Measurements from ENCODE around the gene CDIP1. TPM values are rescaled to one million over a fixed set of nuclear protein-coding genes. Genes with fewer than 3 reads are reported as not detected.

CDIP1 gene
- total RNA-seq = 10 to 100 TPM; 16.2 to 40.2 (median 24.0) TPM

- peak within 1 kb of the TSS; percentile 81 to 100 (median 88) for H3K4me3 ChIP-seq
- DNase-seq (ENCODE audit: low spot score in 2 of 2) = peak; percentile 97 to 98
- H3K4me1 ChIP-seq = peaks cover 0 to 25% (median 8%) of the 10 kb centered on the region in 4 donors
- peak; percentile 89 to 98 for TF ChIP-seq EP300 (IDR thresholded peaks at IDR 0.05)
- peak; percentile 79 to 97 for TF ChIP-seq POLR2A (IDR thresholded peaks at IDR 0.05)
- peak in 3 of 5 experiments; percentile 2 to 68 (median 57) for TF ChIP-seq CTCF (IDR thresholded peaks at IDR 0.05)
- H3K9me3 ChIP-seq = peaks cover 0 to 12% (median 0%) of the 10 kb centered on the region in 4 donors
- H3K27me3 ChIP-seq = no peaks in the 10 kb centered on the region
- WGBS, 2 donors = 11% methylated on average over 20 of the region's 67 CpGs
- peak within 1 kb of the TSS; percentile 84 to 97 (median 92) for H3K27ac ChIP-seq
- H3K36me3 ChIP-seq = peaks cover 0 to 7% (median 0%) of the 10 kb centered on the region in 3 donors
Measured at GRCh38 chr16:4538350-4539235, at the start of gene CDIP1. TSS of gene CDIP1 (minus strand) at chr16:4538773. CDS start at chr16:4514130, 24,643 bp downstream.

- H3K4me3 ChIP-seq = no peak overlapping the region
- H3K4me1 ChIP-seq = peaks cover 0 to 5% (median 0%) of the 10 kb centered on the region in 4 donors
- WGBS, 2 donors = 38 to 41% methylated on average over 7 of the region's 7 CpGs
- TF ChIP-seq POLR2A (IDR thresholded peaks at IDR 0.05) = no peak
- no peak for TF ChIP-seq CTCF (IDR thresholded peaks at IDR 0.05)
- no peak for TF ChIP-seq EP300 (IDR thresholded peaks at IDR 0.05)
- H3K36me3 ChIP-seq = no peaks in the 10 kb centered on the region
- no peak overlapping the region for H3K27ac ChIP-seq
- H3K9me3 ChIP-seq = no peaks in the 10 kb centered on the region
- no peaks in the 10 kb centered on the region for H3K27me3 ChIP-seq
- DNase-seq (ENCODE audit: low spot score in 2 of 2) = no peak
Measured at GRCh38 chr16:4586291-4586690, 47.7 kb upstream of the CDIP1 start.

- WGBS, 2 donors = 86 to 87% methylated on average over 4 of the region's 4 CpGs
Measured at GRCh38 chr16:4583906-4584305, 45.3 kb upstream of the CDIP1 start.

GRCh38 chr16:4580250-4580649 is 41.7 kb upstream of the CDIP1 start:
- DNase-seq (ENCODE audit: low spot score in 2 of 2) = no peak
- 46 to 52% methylated on average over 6 of the region's 6 CpGs for WGBS, 2 donors
- H3K27ac ChIP-seq = peak overlapping the region in 2 of 4 donors; percentile 11 to 36

More at GRCh38 chr16:4583906-4584305, 45.3 kb upstream of the CDIP1 start:
- no peaks in the 10 kb centered on the region for H3K27me3 ChIP-seq
- H3K9me3 ChIP-seq = no peaks in the 10 kb centered on the region
- no peak overlapping the region for H3K4me3 ChIP-seq
- H3K4me1 ChIP-seq = peaks cover 0 to 5% (median 0%) of the 10 kb centered on the region in 4 donors
- no peak for DNase-seq (ENCODE audit: low spot score in 2 of 2)
- H3K36me3 ChIP-seq = no peaks in the 10 kb centered on the region
- H3K27ac ChIP-seq = no peak overlapping the region
- TF ChIP-seq POLR2A (IDR thresholded peaks at IDR 0.05) (no peak), EP300 (IDR thresholded peaks at IDR 0.05) (no peak), CTCF (IDR thresholded peaks at IDR 0.05) (no peak)

More at GRCh38 chr16:4580250-4580649, 41.7 kb upstream of the CDIP1 start:
- Histone ChIP-seq H3K4me1 (peaks cover 0 to 1% (median 0%) of the 10 kb centered on the region in 4 donors), H3K36me3 (no peaks in the 10 kb centered on the region), H3K4me3 (no peak overlapping the region), H3K27me3 (no peaks in the 10 kb centered on the region), H3K9me3 (no peaks in the 10 kb centered on the region)
- no peak for TF ChIP-seq CTCF (IDR thresholded peaks at IDR 0.05)
- no peak for TF ChIP-seq POLR2A (IDR thresholded peaks at IDR 0.05)
- no peak for TF ChIP-seq EP300 (IDR thresholded peaks at IDR 0.05)
